ENCODE results near the gene EEFSEC. TPM values are rescaled to one million over a fixed set of nuclear protein-coding genes. Genes with fewer than 3 reads are reported as not detected.

EEFSEC gene
- total and polyA plus RNA-seq, 2 of the 4 experiments (the other 2 are of a cell fraction): 4.5 to 9.3 TPM

DNA sequence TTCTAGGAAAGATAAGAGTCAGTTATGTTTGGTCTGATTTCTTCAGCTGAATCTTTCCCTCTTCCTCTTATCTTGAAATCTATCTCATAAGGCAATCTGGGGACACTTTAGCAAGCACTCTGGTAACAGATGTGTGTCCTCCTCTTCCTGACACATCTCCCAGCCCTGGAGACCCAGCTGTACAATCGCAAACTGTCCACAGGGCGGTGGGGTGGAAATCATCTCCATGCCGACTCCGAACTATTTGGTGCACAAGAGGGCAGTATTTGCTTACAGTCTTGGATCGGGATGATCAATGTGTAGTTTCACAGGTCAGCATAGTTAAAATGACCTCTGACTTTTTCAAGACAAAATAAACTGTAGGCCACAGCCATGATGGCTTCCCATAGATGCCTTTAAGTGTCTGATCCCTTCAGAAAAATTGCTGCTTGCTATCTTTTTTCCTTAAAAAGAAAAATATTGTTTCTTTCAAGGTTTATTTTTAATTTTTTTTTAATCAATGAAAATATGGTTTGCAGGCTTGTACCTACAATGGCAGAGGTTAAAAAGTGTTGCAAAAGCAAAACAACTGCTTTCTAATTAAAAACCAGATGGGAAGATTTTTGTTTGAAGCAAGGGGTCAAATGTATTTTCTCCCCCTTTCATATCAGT is 17.7 kb downstream of the EEFSEC start:
- Histone ChIP-seq H3K9ac (ENCODE audit: low read depth, low read length) (no peak overlapping the region), H4K20me1 (ENCODE audit: insufficient read depth, low read length) (peaks cover 3% of the 10 kb centered on the region), H3K9me3 (ENCODE audit: control insufficient read depth, insufficient read depth, low read length) (no peaks in the 10 kb centered on the region), H3K9me1 (ENCODE audit: insufficient read depth, low read length) (no peaks in the 10 kb centered on the region), H3K4me1 (ENCODE audit: control insufficient read depth, insufficient read depth, low read length) (peaks cover 2% of the 10 kb centered on the region; the same call in 1 of the 2 replicates), H3K14ac (replicated peaks; ENCODE audit: low read depth, low read length) (no peak overlapping the region), H3K36me3 (ENCODE audit: control insufficient read depth, insufficient read depth, low read length) (no peaks in the 10 kb centered on the region), H3K18ac (ENCODE audit: low read depth, low read length) (no peak overlapping the region), H2AK9ac (replicated peaks; ENCODE audit: low read depth, low read length, poor library complexity) (peak overlapping the region; percentile 46), H3K23ac (ENCODE audit: low read depth, low read length) (no peak overlapping the region), H3K79me1 (ENCODE audit: low read depth in 1 of 2, low read length in 2 of 2) (peaks cover 3 to 17% of the 10 kb centered on the region in 2 experiments; a peak in 3 of 4 replicates), H2AK5ac (ENCODE audit: low read depth, low read length) (no peak overlapping the region), H2BK5ac (ENCODE audit: low read depth, low read length, poor library complexity, severe bottlenecking) (no peak overlapping the region), H3K27me3 (ENCODE audit: control insufficient read depth, insufficient read depth, low read length) (no peaks in the 10 kb centered on the region), H2BK20ac (ENCODE audit: low read depth, low read length) (no peak overlapping the region), H4K8ac (ENCODE audit: low read depth in 2 of 2, low read length in 2 of 2) (no peak overlapping the region), H2BK120ac (ENCODE audit: low read depth, low read length) (no peak overlapping the region), H3K27ac (ENCODE audit: insufficient read depth, low read length) (no peak overlapping the region), H3K4me2 (ENCODE audit: low read depth, low read length) (no peak overlapping the region), H3K56ac (ENCODE audit: extremely low read depth, insufficient read depth, low read length) (no peak overlapping the region), H4K91ac (ENCODE audit: insufficient read depth, low read depth, low read length) (no peak overlapping the region), H3K4me3 (ENCODE audit: insufficient read depth, low read depth, low read length) (no peak overlapping the region), H4K5ac (ENCODE audit: low read depth, low read length) (no peak overlapping the region), H2BK15ac (ENCODE audit: low read depth, low read length) (no peak overlapping the region), H3K4ac (ENCODE audit: low read depth, low read length) (no peak overlapping the region), H2AFZ (replicated peaks; ENCODE audit: low read length, poor library complexity) (peak overlapping the region; percentile 71)
- 20% methylated on average over 1 of the region's 5 CpGs; no CpG with 5 or more reads in 1 of the 2 experiments for WGBS, 2 experiments (ENCODE audit: extremely low coverage in 2 of 2, insufficient read length in 1 of 2)
- no TSS peak for BruUV-seq (replicated peaks)
- in situ Hi-C loops (cut with MboI; ENCODE audit: low sequenced_read_pairs): loop anchor here (5.0 to 10.0 kb wide), 2 partner anchors 316 to 424 kb away; no protein-coding TSS in a partner anchor
- DNase-seq (peak; percentile 83), ATAC-seq (ENCODE audit: low read depth) (peak; percentile 93)
- POLR2A ChIA-PET (ENCODE audit: unreplicated experiment): no interaction called here
- TF ChIP-seq CTCF (conservative IDR thresholded peaks at IDR 0.05; ENCODE audit: low read depth, low read length) (peak; percentile 99), MXI1 (IDR thresholded peaks at IDR 0.05; ENCODE audit: borderline replicate concordance, low read depth, low read length) (no peak), RAD21 (IDR thresholded peaks at IDR 0.05; ENCODE audit: low read length) (peak; percentile 94), SMC3 (IDR thresholded peaks at IDR 0.05; ENCODE audit: low read depth, low read length) (peak; percentile 95), MAZ (IDR thresholded peaks at IDR 0.05; ENCODE audit: borderline replicate concordance, low read depth, low read length) (peak; percentile 35; the same call in 1 of the 2 replicates), RCOR1 (IDR thresholded peaks at IDR 0.05; ENCODE audit: insufficient replicate concordance, low read length) (no peak), MAFK (IDR thresholded peaks at IDR 0.05; ENCODE audit: low read depth, low read length) (peak; percentile 41; the same call in 1 of the 2 replicates)
- intact Hi-C loops (cut with micrococcal nuclease): loop anchor here (1.0 to 5.0 kb wide), 4 partner anchors 256 to 438 kb away; no protein-coding TSS in a partner anchor
- CTCF ChIA-PET: interaction anchor here (0.6 to 1.9 kb wide), 10 partner anchors 11 to 427 kb away, joined by 3 to 7 read pairs (median 4); no protein-coding TSS in a partner anchor
- dilution Hi-C loops (cut with HindIII; ENCODE audit: low sequenced_read_pairs, unreplicated experiment): no loop called here
